K562 (cell line): Measurements from ENCODE around the gene KLHL41. TPM values are rescaled to one million over a fixed set of nuclear protein-coding genes. Genes with fewer than 3 reads are reported as not detected.
A peak's percentile ranks its signal among the peaks of the same experiment; 100 is the strongest.

Source experiments
- ATAC-seq: fragments of 200-7000 bp; cut with Tn5 transposase; 3 replicates; pipeline ENCODE4 v1.9.1; 2020; ENCODE audit warnings: moderate library complexity
- BruUV-seq: library from RNA; stranded (reverse); fragments of 400-500 nt; replicated peaks from 2 replicates; lab custom pipeline; 2021; lab: Mats Ljungman, UMichigan
- CTCF ChIA-PET: fragments of 300-600 bp; formaldehyde crosslinking; extraction: SDS; loops from one replicate; lab custom pipeline; 2021; ENCODE audit warnings: low intra/inter-chr PET ratio; lab: Yijun Ruan, JAX
- POLR2A ChIA-PET: fragments of 300-600, 350-650 bp; sonication (Branson Sonifier 250); formaldehyde crosslinking; extraction: SDS; loops from one replicate; lab custom pipeline; 2021; ENCODE audit warnings: antibody characterized with exemption, inconsistent platforms; lab: Yijun Ruan, JAX
- DNase-seq, 4 experiments: peaks; one replicate each; pipeline versions ENCODE4 v3.0.0 to v3.0.0-alpha.2; 2011 to 2018; ENCODE audit warnings: low spot score in 3 of 4, mixed read lengths in 3 of 4; ENCODE audit errors: extremely low read depth in 1 of 4
- FAIRE-seq: peaks from 2 replicates; lab custom pipeline; 2011; peaks lifted over from hg19 to GRCh38; lab: Jason Lieb, UNC
- H2AFZ ChIP-seq: 2 replicates; pipeline ENCODE4 v1.6.0; 2011; ENCODE audit warnings: low read depth, low read length, control low read depth, inconsistent platforms
- H3K27ac ChIP-seq: fragments of 200-600 bp; 3 replicates; pipeline ENCODE4 v1.8.0; 2011; ENCODE audit warnings: low read depth, mild to moderate bottlenecking, control low read depth, inconsistent platforms, low read length, moderate library complexity, mixed read lengths; ENCODE audit errors: extremely low read depth
- H3K27me3 ChIP-seq, 2 experiments: fragments of 300-600 bp in 1 of 2; 2 replicates in 1 of 2; 3 replicates in 1 of 2; pipeline versions ENCODE4 v1.6.0 to v1.8.0; 2011; ENCODE audit warnings: inconsistent platforms in 2 of 2, low read length in 2 of 2, mild to moderate bottlenecking in 1 of 2, mixed read lengths in 1 of 2, moderate library complexity in 1 of 2; ENCODE audit not compliant: control insufficient read depth in 2 of 2, insufficient read depth in 2 of 2
- H3K36me3 ChIP-seq: fragments of 300-600 bp; 3 replicates; pipeline ENCODE4 v1.8.0; 2011; ENCODE audit warnings: mild to moderate bottlenecking, low read length, inconsistent platforms; ENCODE audit not compliant: control insufficient read depth, insufficient read depth
- H3K4me1 ChIP-seq, 2 experiments: fragments of 200-600 bp in 1 of 2; replicated peaks in 1 of 2; 2 replicates in 1 of 2; 3 replicates in 1 of 2; pipeline versions ENCODE4 v1.5.1 to v1.8.0; 2011; ENCODE audit warnings: inconsistent platforms in 2 of 2, low read length in 2 of 2, mild to moderate bottlenecking in 1 of 2, mixed read lengths in 1 of 2, moderate library complexity in 1 of 2; ENCODE audit not compliant: control insufficient read depth in 2 of 2, insufficient read depth in 2 of 2
- H3K4me2 ChIP-seq: 2 replicates; pipeline ENCODE4 v1.6.1; 2011; ENCODE audit warnings: low read length, control low read depth, inconsistent platforms, mixed read lengths; ENCODE audit not compliant: insufficient read depth
- H3K4me3 ChIP-seq: fragments of 200-600 bp; sonication (generic), shearing (Covaris generic); 2 replicates; pipeline ENCODE4 v1.5.1; 2016; ENCODE audit warnings: control low read depth, inconsistent platforms
- H3K79me2 ChIP-seq: fragments of 200-600 bp; 3 replicates; pipeline ENCODE4 v1.8.0; 2011; ENCODE audit warnings: low read length, inconsistent platforms; ENCODE audit not compliant: control insufficient read depth, insufficient read depth
- H3K9ac ChIP-seq, 2 experiments: 2 replicates each; pipeline versions ENCODE4 v1.6.0 to v1.6.1; 2011; ENCODE audit warnings: low read depth in 2 of 2, low read length in 2 of 2, control low read depth in 1 of 2, inconsistent platforms in 1 of 2, mild to moderate bottlenecking in 1 of 2, mixed read lengths in 1 of 2; ENCODE audit not compliant: insufficient read depth in 1 of 2
- H3K9me1 ChIP-seq: one replicate; pipeline ENCODE4 v1.6.0; 2011; ENCODE audit warnings: inconsistent platforms, mild to moderate bottlenecking, low read length, moderate library complexity; ENCODE audit not compliant: control insufficient read depth, insufficient read depth
- H3K9me3 ChIP-seq: replicated peaks from 2 replicates; pipeline ENCODE4 v1.5.1; 2011; ENCODE audit warnings: low read depth, low read length, inconsistent platforms; ENCODE audit not compliant: control insufficient read depth, insufficient read depth
- H4K20me1 ChIP-seq: replicated peaks from 2 replicates; pipeline ENCODE4 v1.6.1; 2011; ENCODE audit warnings: low read length, inconsistent platforms, mixed read lengths; ENCODE audit not compliant: control insufficient read depth, insufficient read depth
- CEBPB ChIP-seq: fragments of 450-650 bp; IDR thresholded peaks from 2 replicates; pipeline ENCODE4 v1.6.1; 2016; ENCODE audit warnings: missing genetic modification characterization, missing compliant biosample characterization
- DPF2 ChIP-seq: fragments of 450-650 bp; IDR thresholded peaks from 2 replicates; pipeline ENCODE4 v1.6.1; 2016
- ELF2 ChIP-seq: fragments of 250-450 bp; sonication (Bioruptor Pico); IDR thresholded peaks from 2 replicates; pipeline ENCODE4 v1.5.0; 2021; ENCODE audit warnings: mild to moderate bottlenecking
- HINFP ChIP-seq: fragments of 450-650 bp; conservative IDR thresholded peaks from 2 replicates; pipeline ENCODE4 v1.6.1; 2016; ENCODE audit warnings: missing genetic modification characterization, low read depth, mild to moderate bottlenecking, control low read depth, missing compliant biosample characterization
- KDM4B ChIP-seq, 2 experiments: fragments of 450-650 bp in 1 of 2; sonication (generic) in 1 of 2; IDR thresholded peaks; 2 replicates each; pipeline ENCODE4 v1.6.1; 2016 to 2017; ENCODE audit warnings: borderline replicate concordance in 2 of 2, antibody characterized with exemption in 1 of 2, low read depth in 1 of 2, mild to moderate bottlenecking in 1 of 2
- KHSRP ChIP-seq: fragments of 450-650 bp; IDR thresholded peaks from 2 replicates; pipeline ENCODE4 v1.6.1; 2017
- MCM2 ChIP-seq: fragments of 450-650 bp; IDR thresholded peaks from 2 replicates; pipeline ENCODE4 v1.6.1; 2017; ENCODE audit warnings: low read depth, mild to moderate bottlenecking
- NFRKB ChIP-seq: fragments of 450-650 bp; IDR thresholded peaks from 2 replicates; pipeline ENCODE4 v1.6.1; 2016; ENCODE audit warnings: low read depth
- SIRT6 ChIP-seq: IDR thresholded peaks from one replicate; pipeline ENCODE4 v1.6.1; 2012; ENCODE audit warnings: low read depth, mild to moderate bottlenecking, control low read depth, inconsistent platforms, low read length, moderate library complexity
- SRSF9 ChIP-seq: fragments of 200-400 bp; formaldehyde crosslinking; IDR thresholded peaks from 2 replicates; pipeline ENCODE4 v1.6.1; 2017; ENCODE audit warnings: low read depth, low read length, borderline replicate concordance
- STAT5B ChIP-seq: fragments of 250-450 bp; sonication (Bioruptor Pico); IDR thresholded peaks from 2 replicates; pipeline ENCODE4 v1.8.0; 2021; ENCODE audit warnings: mild to moderate bottlenecking, inconsistent platforms
- TAF15 ChIP-seq: fragments of 200-400 bp; formaldehyde crosslinking; IDR thresholded peaks from 2 replicates; pipeline ENCODE4 v1.6.1; 2017; ENCODE audit warnings: mild to moderate bottlenecking, low read depth, low read length, moderate library complexity
- ZBTB2 ChIP-seq: fragments of 450-650 bp; IDR thresholded peaks from 2 replicates; pipeline ENCODE4 v1.6.1; 2016; ENCODE audit warnings: antibody characterized with exemption
- ZNF609 ChIP-seq: sonication (generic); formaldehyde crosslinking; IDR thresholded peaks from 2 replicates; pipeline ENCODE4 v1.8.1; 2023; ENCODE audit warnings: missing genetic modification reagents, mild to moderate bottlenecking, borderline replicate concordance
- WGBS: fragments of 100-300 bp; shearing (Covaris generic); methylation state at CpG from one replicate; pipeline ENCODE4 v1.1.6; 2016; ENCODE audit warnings: low coverage, mixed read lengths; ENCODE audit not compliant: insufficient coverage; ENCODE audit errors: missing lambda C conversion rate; 5-methylcytosine and 5-hydroxymethylcytosine counted together
- in situ Hi-C: fragments of 300-500 bp; cut with MboI; formaldehyde crosslinking; loops from 4 replicates; pipeline ENCODE4 v1.15.0; 2018; ENCODE audit warnings: inconsistent platforms, mixed read lengths
- intact Hi-C: fragments of 100-400 bp; cut with micrococcal nuclease; formaldehyde crosslinking; loops from 2 replicates; pipeline ENCODE4 v1.14.2; 2022
- polyA plus RNA-seq, 8 experiments: library from polyadenylated mRNA; depleted of rRNA in 4 of 8; stranded (reverse) in 5 of 8; unstranded in 3 of 8; fragments of >200 nt; fragmentation: Nextera tagmentation in 2 of 8; fragmentation: Illumina TruSeq in 1 of 8; extraction: Ambion mirVana in 2 of 8; extraction: Trizol in 1 of 8; gene quantifications; 2 replicates each; pipeline versions ENCODE4 v1.2.1 to v1.2.3, GENCODE V29; 2011 to 2014; ENCODE audit warnings: inconsistent platforms in 1 of 8, missing spikeins in 1 of 8
- total RNA-seq, 7 experiments: library from RNA; depleted of rRNA in 6 of 7; stranded (reverse); fragments of >200 nt in 6 of 7; fragmentation: Illumina TruSeq in 2 of 7; extraction: Trizol in 2 of 7; gene quantifications; 2 replicates each; pipeline versions ENCODE4 v1.2.1 to v1.2.3, GENCODE V29; 2011 to 2021; ENCODE audit warnings: low replicate concordance in 1 of 7

The KLHL41 gene
- total and polyA plus RNA-seq, 9 of the 15 experiments (the other 6 are each of a cell fraction or from before 2014, with no cell fraction given): 0.05 to 1.5 (median 0.09) TPM

GRCh38 chr2:169480079-169480465 lies 29.4 kb upstream of the KLHL41 start:
- DNase-seq (peak in 1 of 4 experiments; percentile 16), ATAC-seq (no peak), FAIRE-seq (peak; percentile 42)
- Histone ChIP-seq H3K27ac (peak overlapping the region; percentile 48), H3K4me3 (peak overlapping the region; percentile 57), H3K36me3 (peaks cover 3% of the 10 kb centered on the region; the same call in 1 of the 3 replicates), H3K9me1 (no peaks in the 10 kb centered on the region), H3K9me3 (no peaks in the 10 kb centered on the region), H3K79me2 (0 out of 3 replicates have a peak, but pooled peaks cover 2% of the 10 kb centered on the region), H3K4me2 (peak overlapping the region; percentile 94), H2AFZ (peak overlapping the region; percentile 98), H3K27me3 (no peaks in the 10 kb centered on the region), H3K9ac (peak overlapping the region; percentile 75 to 98), H3K4me1 (peaks cover 6 to 10% of the 10 kb centered on the region in 2 experiments; a peak in 4 of 5 replicates), H4K20me1 (no peaks in the 10 kb centered on the region)
- in situ Hi-C loops: no loop called here
- intact Hi-C loops: no loop called here
- WGBS: 9% methylated on average over 9 of the region's 9 CpGs
- ChIA-PET POLR2A (interaction anchor here (0.6 to 2.0 kb wide), 9 partner anchors 8 to 308 kb away, joined by 3 to 6 read pairs (median 3); no protein-coding TSS in a partner anchor), CTCF (no interaction called here)
- TSS peak; percentile 47 for BruUV-seq
- TF ChIP-seq ELF2 (CRISPR knock-in tag) (no peak), KDM4B (IDR thresholded peaks at IDR 0.05; ENCODE audit: borderline replicate concordance in 2 of 2, low read depth in 1 of 2) (no peak), DPF2 (peak; percentile 4; the same call in 1 of the 2 replicates), SRSF9 (no peak), STAT5B (CRISPR knock-in tag) (no peak), MCM2 (no peak), SIRT6 (no peak), TAF15 (no peak), HINFP (tag) (0 out of 2 replicates have a peak, but pooled peaks have one; percentile 6), NFRKB (no peak), KHSRP (no peak), ZNF609 (CRISPR knock-in tag) (peak; percentile 52; the same call in 1 of the 2 replicates), CEBPB (tag) (no peak), ZBTB2 (no peak)
